Keratinocyte (primary cell): ENCODE results near the gene EDN2. TPM values are rescaled to one million over a fixed set of nuclear protein-coding genes. Genes with fewer than 3 reads are reported as not detected.

ENCODE experiments used
- DNase-seq: peaks from one replicate; pipeline ENCODE4 v3.0.0-alpha.2; 2011; ENCODE audit warnings: low read depth, missing footprints, low spot score
- FAIRE-seq: peaks from 2 replicates; lab custom pipeline; 2011; peaks lifted over from hg19 to GRCh38; lab: Jason Lieb, UNC
- H2AFZ ChIP-seq: 2 replicates; pipeline ENCODE4 v1.6.0; 2012; ENCODE audit warnings: low read length, control low read depth, inconsistent platforms; ENCODE audit not compliant: control insufficient read depth
- H3K27ac ChIP-seq: 2 replicates; pipeline ENCODE4 v1.5.1; 2011; ENCODE audit warnings: low read length; ENCODE audit not compliant: control insufficient read depth, insufficient read depth
- H3K27me3 ChIP-seq: 3 replicates; pipeline ENCODE4 v1.6.0; 2011; ENCODE audit warnings: low read length; ENCODE audit not compliant: control insufficient read depth, insufficient read depth; ENCODE audit errors: extremely low read depth
- H3K36me3 ChIP-seq, 2 experiments: 2 replicates in 1 of 2; 3 replicates in 1 of 2; pipeline ENCODE4 v1.5.1; 2011; ENCODE audit warnings: low read length in 2 of 2, mild to moderate bottlenecking in 1 of 2; ENCODE audit not compliant: control insufficient read depth in 2 of 2, insufficient read depth in 2 of 2; ENCODE audit errors: extremely low read depth in 1 of 2
- H3K4me1 ChIP-seq: 3 replicates; pipeline ENCODE4 v1.5.1; 2011; ENCODE audit warnings: low read length; ENCODE audit not compliant: control insufficient read depth, insufficient read depth; ENCODE audit errors: extremely low read depth
- H3K4me2 ChIP-seq: 3 replicates; pipeline ENCODE4 v1.6.0; 2011; ENCODE audit warnings: low read depth, low read length; ENCODE audit not compliant: control insufficient read depth, insufficient read depth; ENCODE audit errors: extremely low read depth
- H3K4me3 ChIP-seq, 3 experiments: fragments of 200-600 bp in 1 of 3; sonication (generic) in 1 of 3; 2 replicates in 2 of 3; 3 replicates in 1 of 3; pipeline ENCODE4 v1.5.1; 2011 to 2016; ENCODE audit warnings: low read length in 3 of 3, mild to moderate bottlenecking in 3 of 3, control low read depth in 2 of 3, inconsistent platforms in 1 of 3, low read depth in 1 of 3, mixed read lengths in 1 of 3, mixed run types in 1 of 3, moderate library complexity in 1 of 3; ENCODE audit not compliant: control insufficient read depth in 2 of 3, insufficient read depth in 2 of 3; ENCODE audit errors: extremely low read depth in 1 of 3
- H3K79me2 ChIP-seq: 2 replicates; pipeline ENCODE4 v1.6.0; 2012; ENCODE audit warnings: low read length; ENCODE audit not compliant: control insufficient read depth, insufficient read depth
- H3K9ac ChIP-seq: 3 replicates; pipeline ENCODE4 v1.6.0; 2011; ENCODE audit warnings: low read length; ENCODE audit not compliant: control insufficient read depth, insufficient read depth; ENCODE audit errors: extremely low read depth
- H3K9me1 ChIP-seq: 3 replicates; pipeline ENCODE4 v1.6.0; 2011; ENCODE audit warnings: low read length; ENCODE audit not compliant: control insufficient read depth, insufficient read depth; ENCODE audit errors: extremely low read depth
- H3K9me3 ChIP-seq: 2 replicates; pipeline ENCODE4 v1.5.1; 2012; ENCODE audit warnings: low read depth, low read length; ENCODE audit not compliant: control insufficient read depth
- H4K20me1 ChIP-seq: 3 replicates; pipeline ENCODE4 v1.6.0; 2011; ENCODE audit warnings: low read length; ENCODE audit not compliant: control insufficient read depth, insufficient read depth; ENCODE audit errors: extremely low read depth
- CTCF ChIP-seq, 3 experiments: IDR thresholded peaks in 1 of 3; conservative IDR thresholded peaks in 1 of 3; optimal IDR thresholded peaks in 1 of 3; 2 replicates in 2 of 3; 3 replicates in 1 of 3; pipeline versions ENCODE3 to v1.5.1; 2011; ENCODE audit warnings: low read length in 3 of 3, mild to moderate bottlenecking in 3 of 3, moderate library complexity in 2 of 3, control low read depth in 1 of 3, inconsistent platforms in 1 of 3; ENCODE audit not compliant: insufficient read depth in 2 of 3; ENCODE audit errors: extremely low read depth in 1 of 3
- EZH2 ChIP-seq: IDR thresholded peaks from one replicate; pipeline ENCODE4 v1.6.1; 2012; ENCODE audit warnings: inconsistent platforms, mild to moderate bottlenecking, low read length, moderate library complexity
- dilution Hi-C: fragments of 300-500 bp; cut with MboI; formaldehyde crosslinking; loops from one replicate; pipeline ENCODE4 v1.7.0; 2020; ENCODE audit warnings: low sequenced_read_pairs; ENCODE audit not compliant: extremely low pct_ligation_motif_present
- polyA plus RNA-seq, 5 experiments: library from polyadenylated mRNA; depleted of rRNA in 3 of 5; stranded (reverse) in 3 of 5; stranded (forward) in 1 of 5; unstranded in 1 of 5; fragments of >200 nt; gene quantifications; 1 replicate in 1 of 5; 2 replicates in 3 of 5; 3 replicates in 1 of 5; pipeline versions ENCODE4 v1.2.1 to v1.2.3, GENCODE V29; 2011 to 2012; ENCODE audit warnings: missing spikeins in 2 of 5, low read depth in 1 of 5, low replicate concordance in 1 of 5

EDN2 gene
- polyA plus RNA-seq, 1 donor (not counting 4 experiments of a cell fraction or from before 2014, with no cell fraction given), result 0.34 TPM

DNA sequence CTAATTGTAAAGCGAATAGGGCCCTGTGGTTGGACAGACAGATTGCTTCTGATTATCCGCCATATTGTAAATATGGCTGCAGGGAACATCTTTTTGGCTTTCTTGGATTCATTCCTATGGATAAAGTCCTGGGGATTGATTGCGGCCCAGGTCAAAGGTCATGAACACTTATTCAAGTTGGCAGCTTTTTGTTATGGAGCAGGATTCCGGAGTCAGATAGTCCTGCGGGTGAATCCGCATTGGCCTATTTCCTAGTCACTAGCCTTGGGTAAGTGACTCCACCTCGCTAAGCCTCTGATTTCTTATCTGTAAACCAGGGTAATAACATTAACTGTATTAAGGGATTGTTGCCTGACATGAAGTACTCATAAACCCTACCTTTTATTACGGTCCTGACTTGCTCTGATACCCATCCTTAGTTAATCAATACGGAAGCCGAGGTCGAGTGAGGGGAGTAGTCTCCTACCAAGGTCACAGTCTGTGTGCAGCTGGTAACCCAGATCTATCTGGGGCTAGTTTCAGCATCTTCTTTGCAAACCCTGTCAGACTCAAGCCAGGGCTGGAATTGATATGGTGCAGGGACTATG, 31.7 kb downstream of the EDN2 start:
- Histone ChIP-seq H3K27me3 (no peaks in the 10 kb centered on the region), H4K20me1 (no peaks in the 10 kb centered on the region), H3K27ac (no peak overlapping the region), H2AFZ (no peak overlapping the region), H3K4me2 (no peak overlapping the region), H3K36me3 (no peaks in the 10 kb centered on the region), H3K4me3 (no peak overlapping the region), H3K9ac (no peak overlapping the region), H3K9me3 (no peaks in the 10 kb centered on the region), H3K4me1 (peaks cover 14% of the 10 kb centered on the region), H3K79me2 (no peaks in the 10 kb centered on the region), H3K9me1 (no peaks in the 10 kb centered on the region)
- dilution Hi-C loops, result no loop called here
- DNase-seq, result no peak
- TF ChIP-seq EZH2 (no peak), CTCF (optimal IDR thresholded peaks at IDR 0.05 in 1 of 3, IDR thresholded peaks at IDR 0.05 in 1 of 3, conservative IDR thresholded peaks at IDR 0.05 in 1 of 3; ENCODE audit: extremely low read depth in 1 of 3, insufficient read depth in 2 of 3, low read length in 3 of 3) (no peak)
- no peak for FAIRE-seq

DNA sequence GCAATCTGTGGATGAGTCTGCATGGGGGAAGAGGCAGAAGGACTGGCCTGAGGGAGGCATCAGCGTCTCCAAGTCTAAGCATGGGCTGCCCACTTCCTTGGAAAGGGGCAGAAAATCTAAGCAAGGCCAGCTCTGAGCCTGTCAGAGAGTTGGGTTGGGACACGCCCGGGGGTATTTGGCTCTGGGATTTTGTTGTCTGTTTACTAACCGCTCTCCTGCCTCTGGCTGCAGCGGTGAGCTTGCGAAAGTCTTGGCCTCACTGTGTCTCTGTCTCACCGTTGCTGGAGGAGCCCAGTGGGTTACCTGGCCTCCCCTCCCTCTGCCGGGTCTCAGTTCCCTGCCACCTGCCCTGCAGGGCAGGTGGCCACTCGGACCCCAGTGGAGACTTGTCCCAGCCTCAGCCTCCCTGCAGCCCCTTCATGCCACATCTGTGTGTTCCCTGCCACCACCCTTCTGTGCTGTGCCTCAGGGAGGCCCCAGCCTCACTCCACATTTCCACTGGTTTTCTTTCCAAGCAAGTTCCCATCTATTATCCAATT, 33.7 kb downstream of the EDN2 start:
- Histone ChIP-seq H3K4me2 (no peak overlapping the region), H3K4me3 (no peak overlapping the region), H3K9me3 (no peaks in the 10 kb centered on the region), H3K36me3 (no peaks in the 10 kb centered on the region), H4K20me1 (no peaks in the 10 kb centered on the region), H3K4me1 (peaks cover 7% of the 10 kb centered on the region), H3K9ac (no peak overlapping the region), H3K27me3 (no peaks in the 10 kb centered on the region), H3K9me1 (no peaks in the 10 kb centered on the region), H3K79me2 (no peaks in the 10 kb centered on the region), H3K27ac (no peak overlapping the region), H2AFZ (no peak overlapping the region)
- dilution Hi-C loops, result no loop called here
- FAIRE-seq, result no peak
- DNase-seq, result no peak
- TF ChIP-seq EZH2 (no peak), CTCF (optimal IDR thresholded peaks at IDR 0.05 in 1 of 3, IDR thresholded peaks at IDR 0.05 in 1 of 3, conservative IDR thresholded peaks at IDR 0.05 in 1 of 3; ENCODE audit: extremely low read depth in 1 of 3, insufficient read depth in 2 of 3, low read length in 3 of 3) (no peak)
